HepG2 (cell line): ENCODE data around the gene KDELR3. TPM values are rescaled to one million over a fixed set of nuclear protein-coding genes. Genes with fewer than 3 reads are reported as not detected.

Experiments used
- FOXP4 ChIP-seq: sonication (generic); formaldehyde crosslinking; IDR thresholded peaks from 2 replicates; pipeline ENCODE4 v1.4.0; 2020; ENCODE audit warnings: missing genetic modification reagents
- HNRNPUL1 ChIP-seq: fragments of 200-400 bp; formaldehyde crosslinking; IDR thresholded peaks from 2 replicates; pipeline ENCODE4 v1.6.1; 2017; ENCODE audit warnings: low read depth, mild to moderate bottlenecking, low read length, moderate library complexity
- IRF2 ChIP-seq: IDR thresholded peaks from 2 replicates; pipeline ENCODE4 v1.6.1; 2018; ENCODE audit warnings: missing genetic modification reagents, missing compliant biosample characterization
- MIER3 ChIP-seq: IDR thresholded peaks from 2 replicates; pipeline ENCODE4 v1.6.1; 2016; ENCODE audit warnings: missing compliant biosample characterization, borderline replicate concordance
- NR2F6 ChIP-seq, 2 experiments: IDR thresholded peaks; 2 replicates each; pipeline ENCODE4 v1.6.1; 2016; ENCODE audit warnings: antibody characterized with exemption in 1 of 2, mild to moderate bottlenecking in 1 of 2
- PRPF4 ChIP-seq: fragments of 200-400 bp; formaldehyde crosslinking; IDR thresholded peaks from 2 replicates; pipeline ENCODE4 v1.6.1; 2016; ENCODE audit warnings: low read length, low read depth; ENCODE audit not compliant: poor library complexity, severe bottlenecking
- SALL1 ChIP-seq: sonication (generic); formaldehyde crosslinking; IDR thresholded peaks from 2 replicates; pipeline ENCODE4 v1.8.0; 2022; ENCODE audit warnings: mild to moderate bottlenecking, missing genetic modification reagents
- SMYD3 ChIP-seq: sonication (generic); formaldehyde crosslinking; IDR thresholded peaks from 2 replicates; pipeline ENCODE4 v1.8.1; 2023; ENCODE audit warnings: mild to moderate bottlenecking, missing genetic modification reagents
- SRSF1 ChIP-seq: fragments of 200-400 bp; formaldehyde crosslinking; optimal IDR thresholded peaks from 2 replicates; pipeline ENCODE3; 2017; ENCODE audit warnings: mild to moderate bottlenecking, low read depth, low read length, moderate library complexity
- SRSF9 ChIP-seq: fragments of 200-400 bp; formaldehyde crosslinking; IDR thresholded peaks from 2 replicates; pipeline ENCODE4 v1.6.1; 2018; ENCODE audit warnings: borderline replicate concordance, mild to moderate bottlenecking, low read depth, low read length; ENCODE audit not compliant: insufficient read depth, poor library complexity, severe bottlenecking
- THRA ChIP-seq: sonication (generic); formaldehyde crosslinking; IDR thresholded peaks from 2 replicates; pipeline ENCODE4 v1.4.0; 2020; ENCODE audit warnings: missing genetic modification reagents, borderline replicate concordance
- ZFP91 ChIP-seq: sonication (generic); formaldehyde crosslinking; IDR thresholded peaks from 2 replicates; pipeline ENCODE4 v1.9.0; 2022; ENCODE audit warnings: missing genetic modification reagents, mild to moderate bottlenecking, borderline replicate concordance
- ZNF121 ChIP-seq: sonication (generic); formaldehyde crosslinking; IDR thresholded peaks from 2 replicates; pipeline ENCODE4 v1.5.0; 2020; ENCODE audit warnings: mild to moderate bottlenecking, missing genetic modification reagents
- ZNF446 ChIP-seq: sonication (generic); formaldehyde crosslinking; IDR thresholded peaks from 2 replicates; pipeline ENCODE4 v1.5.0; 2020; ENCODE audit warnings: mild to moderate bottlenecking, missing genetic modification reagents
- ZNF788 ChIP-seq: sonication (generic); formaldehyde crosslinking; IDR thresholded peaks from 2 replicates; pipeline ENCODE4 v1.5.0; 2020; ENCODE audit warnings: mild to moderate bottlenecking, missing genetic modification reagents, borderline replicate concordance
- polyA plus RNA-seq, 8 experiments: library from polyadenylated mRNA; depleted of rRNA in 3 of 8; stranded (reverse) in 7 of 8; unstranded in 1 of 8; fragments of >200 nt; fragmentation: Illumina TruSeq in 4 of 8; extraction: Trizol in 4 of 8; gene quantifications; 2 replicates each; pipeline versions ENCODE4 v1.2.1 to v1.2.3, GENCODE V29; 2011 to 2016; ENCODE audit warnings: low read depth in 4 of 8, missing spikeins in 1 of 8, mixed read lengths in 1 of 8; ENCODE audit not compliant: insufficient read depth in 1 of 8
- total RNA-seq, 5 experiments: library from RNA; depleted of rRNA; stranded (reverse); fragments of >200 nt; fragmentation: Illumina TruSeq; extraction: Trizol; gene quantifications; 2 replicates each; pipeline ENCODE4 v1.2.3, GENCODE V29; 2016; ENCODE audit warnings: low read depth in 1 of 5
- TF ChIP-seq, protein P1 (sequence below): sonication (generic); formaldehyde crosslinking; IDR thresholded peaks from 2 replicates; pipeline ENCODE4 v1.8.1; 2023; ENCODE audit warnings: mild to moderate bottlenecking, inconsistent platforms, moderate library complexity, missing genetic modification reagents, borderline replicate concordance
- TF ChIP-seq, protein P2 (sequence below): IDR thresholded peaks from 2 replicates; pipeline ENCODE4 v1.6.1; 2016; ENCODE audit warnings: mild to moderate bottlenecking
- TF ChIP-seq, protein P3 (sequence below): sonication (generic); formaldehyde crosslinking; IDR thresholded peaks from 2 replicates; pipeline ENCODE4 v1.9.0; 2021; ENCODE audit warnings: missing genetic modification reagents, borderline replicate concordance
- TF ChIP-seq, protein P4 (sequence below): sonication (generic); formaldehyde crosslinking; IDR thresholded peaks from 2 replicates; pipeline ENCODE4 v1.5.0; 2020; ENCODE audit warnings: missing genetic modification reagents

KDELR3 gene
- total and polyA plus RNA-seq, 2 of the 13 experiments (the other 11 are each of a cell fraction or from before 2014, with no cell fraction given) = 24.2 to 65.7 TPM

DNA sequence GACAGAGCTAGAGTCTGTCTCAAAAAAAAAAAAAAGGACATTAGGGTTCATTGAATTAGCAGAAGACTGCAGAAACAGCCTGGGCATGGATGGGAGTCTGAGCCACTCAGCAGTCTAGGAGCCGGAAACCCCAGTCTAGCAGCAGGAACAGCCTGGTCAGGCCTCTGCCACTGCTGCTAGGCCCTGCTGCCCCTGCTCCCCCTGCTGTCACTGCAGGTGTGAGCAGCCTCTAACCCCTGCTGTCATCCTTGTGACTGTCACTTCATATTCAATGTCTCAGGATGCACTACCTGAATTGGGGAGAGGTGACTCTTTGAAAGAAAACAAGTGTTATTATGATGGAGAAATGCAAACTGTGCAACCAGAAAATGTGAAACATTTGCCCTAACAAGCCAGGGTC, 45.2 kb downstream of the KDELR3 start (continued):
- peak; percentile 53; the same call in 1 of the 2 replicates for TF ChIP-seq IRF2 (CRISPR knock-in tag)
- TF ChIP-seq, protein P1, sequence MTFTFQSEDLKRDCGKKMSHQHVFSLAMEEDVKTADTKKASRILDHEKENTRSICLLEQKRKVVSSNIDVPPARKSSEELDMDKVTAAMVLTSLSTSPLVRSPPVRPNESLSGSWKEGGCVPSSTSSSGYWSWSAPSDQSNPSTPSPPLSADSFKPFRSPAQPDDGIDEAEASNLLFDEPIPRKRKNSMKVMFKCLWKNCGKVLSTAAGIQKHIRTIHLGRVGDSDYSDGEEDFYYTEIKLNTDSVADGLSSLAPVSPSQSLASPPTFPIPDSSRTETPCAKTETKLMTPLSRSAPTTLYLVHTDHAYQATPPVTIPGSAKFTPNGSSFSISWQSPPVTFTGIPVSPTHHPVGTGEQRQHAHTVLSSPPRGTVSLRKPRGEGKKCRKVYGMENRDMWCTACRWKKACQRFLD = no peak
- no peak for TF ChIP-seq THRA
- peak; percentile 25; the same call in 1 of the 2 replicates for TF ChIP-seq SALL1
- TF ChIP-seq, protein P2, sequence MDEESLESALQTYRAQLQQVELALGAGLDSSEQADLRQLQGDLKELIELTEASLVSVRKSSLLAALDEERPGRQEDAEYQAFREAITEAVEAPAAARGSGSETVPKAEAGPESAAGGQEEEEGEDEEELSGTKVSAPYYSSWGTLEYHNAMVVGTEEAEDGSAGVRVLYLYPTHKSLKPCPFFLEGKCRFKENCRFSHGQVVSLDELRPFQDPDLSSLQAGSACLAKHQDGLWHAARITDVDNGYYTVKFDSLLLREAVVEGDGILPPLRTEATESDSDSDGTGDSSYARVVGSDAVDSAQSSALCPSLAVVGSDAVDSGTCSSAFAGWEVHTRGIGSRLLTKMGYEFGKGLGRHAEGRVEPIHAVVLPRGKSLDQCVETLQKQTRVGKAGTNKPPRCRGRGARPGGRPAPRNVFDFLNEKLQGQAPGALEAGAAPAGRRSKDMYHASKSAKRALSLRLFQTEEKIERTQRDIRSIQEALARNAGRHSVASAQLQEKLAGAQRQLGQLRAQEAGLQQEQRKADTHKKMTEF (CRISPR knock-in tag) = 0 out of 2 replicates have a peak, but pooled peaks have one; percentile 26
- TF ChIP-seq HNRNPUL1 = no peak
- no peak for TF ChIP-seq ZNF446
- no peak for TF ChIP-seq SMYD3 (CRISPR knock-in tag)
- TF ChIP-seq SRSF9 = no peak
- TF ChIP-seq PRPF4 = no peak
- 0 out of 2 replicates have a peak, but pooled peaks have one; percentile 41 for TF ChIP-seq MIER3 (CRISPR knock-in tag)
- no peak for TF ChIP-seq ZFP91 (CRISPR knock-in tag)
- no peak for TF ChIP-seq SRSF1
- no peak for TF ChIP-seq NR2F6 (IDR thresholded peaks at IDR 0.05)
- TF ChIP-seq NR2F6 (CRISPR knock-in tag; IDR thresholded peaks at IDR 0.05) = peak; percentile 17; the same call in 1 of the 2 replicates
- TF ChIP-seq, protein P3, sequence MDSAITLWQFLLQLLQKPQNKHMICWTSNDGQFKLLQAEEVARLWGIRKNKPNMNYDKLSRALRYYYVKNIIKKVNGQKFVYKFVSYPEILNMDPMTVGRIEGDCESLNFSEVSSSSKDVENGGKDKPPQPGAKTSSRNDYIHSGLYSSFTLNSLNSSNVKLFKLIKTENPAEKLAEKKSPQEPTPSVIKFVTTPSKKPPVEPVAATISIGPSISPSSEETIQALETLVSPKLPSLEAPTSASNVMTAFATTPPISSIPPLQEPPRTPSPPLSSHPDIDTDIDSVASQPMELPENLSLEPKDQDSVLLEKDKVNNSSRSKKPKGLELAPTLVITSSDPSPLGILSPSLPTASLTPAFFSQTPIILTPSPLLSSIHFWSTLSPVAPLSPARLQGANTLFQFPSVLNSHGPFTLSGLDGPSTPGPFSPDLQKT (CRISPR knock-in tag) = no peak
- TF ChIP-seq ZNF121 (CRISPR knock-in tag) = no peak
- no peak for TF ChIP-seq FOXP4 (CRISPR knock-in tag)
- TF ChIP-seq, protein P4, sequence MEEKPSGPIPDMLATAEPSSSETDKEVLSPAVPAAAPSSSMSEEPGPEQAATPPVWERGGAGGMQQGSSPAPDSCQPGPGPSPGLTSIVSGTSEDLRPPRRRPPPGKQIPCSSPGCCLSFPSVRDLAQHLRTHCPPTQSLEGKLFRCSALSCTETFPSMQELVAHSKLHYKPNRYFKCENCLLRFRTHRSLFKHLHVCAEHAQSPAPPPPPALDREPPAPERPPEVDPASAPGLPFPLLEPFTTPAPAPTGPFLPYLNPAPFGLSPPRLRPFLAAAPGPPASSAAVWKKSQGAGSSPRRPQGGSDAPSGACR (CRISPR knock-in tag) = no peak
- 0 out of 2 replicates have a peak, but pooled peaks have one; percentile 27 for TF ChIP-seq ZNF788 (CRISPR knock-in tag)
